ENCODE measurements around the gene TNIP3.

The TNIP3 gene

DNA sequence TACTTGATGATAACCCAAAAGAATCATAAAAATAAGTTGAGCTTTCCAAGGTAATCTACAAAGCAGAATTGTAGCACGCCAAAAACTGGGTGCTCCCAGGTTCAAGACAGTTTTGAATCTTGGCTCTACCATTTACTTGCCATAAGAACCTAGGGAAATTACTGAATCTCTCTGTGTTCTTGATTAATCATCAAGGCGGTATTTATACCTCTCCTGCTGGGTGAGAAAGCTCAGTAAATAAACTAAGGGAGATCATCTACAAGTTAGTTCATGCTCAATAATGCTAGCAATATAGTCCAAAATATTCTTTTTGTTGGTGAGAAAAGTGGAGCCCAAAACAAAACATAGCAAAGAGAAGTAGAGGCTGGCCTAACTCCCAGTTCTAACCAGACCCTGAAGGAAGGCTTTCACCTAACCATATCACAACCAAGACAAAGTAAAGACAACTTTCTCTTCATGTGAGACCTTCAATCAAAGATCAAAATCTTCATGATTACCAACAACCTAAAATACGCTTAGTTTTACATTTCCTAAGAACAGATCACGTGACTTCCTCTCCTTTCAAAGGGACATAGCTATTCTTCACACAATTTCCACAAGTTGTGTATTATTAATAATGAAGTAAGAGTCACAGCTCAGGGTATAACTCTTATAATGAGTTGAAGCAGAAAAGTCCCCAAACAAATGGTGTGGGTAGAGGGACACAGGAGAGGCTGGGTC is 34.4 kb downstream of the TNIP3 start:
- no peak for DNase-seq

DNA sequence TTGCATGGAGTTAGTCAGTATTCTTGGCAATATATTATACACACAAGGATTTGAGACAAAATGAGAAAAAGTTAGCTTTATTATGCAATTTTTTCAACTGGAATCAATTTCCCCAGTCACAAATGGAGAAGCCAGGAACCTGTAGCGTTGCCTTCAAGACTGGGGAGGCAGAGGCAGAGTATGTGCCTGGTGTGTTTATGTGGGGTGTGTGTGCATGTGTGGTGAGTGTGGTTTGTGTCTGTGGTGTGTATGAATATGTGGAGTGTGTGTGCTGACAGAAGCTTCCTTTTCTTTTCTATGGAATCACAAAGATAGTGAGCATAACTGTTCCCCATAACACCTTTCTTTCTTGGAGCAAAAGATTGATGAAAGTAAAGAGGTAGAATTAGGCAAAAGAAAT is 37.0 kb downstream of the TNIP3 start:
- no peak for DNase-seq

DNA sequence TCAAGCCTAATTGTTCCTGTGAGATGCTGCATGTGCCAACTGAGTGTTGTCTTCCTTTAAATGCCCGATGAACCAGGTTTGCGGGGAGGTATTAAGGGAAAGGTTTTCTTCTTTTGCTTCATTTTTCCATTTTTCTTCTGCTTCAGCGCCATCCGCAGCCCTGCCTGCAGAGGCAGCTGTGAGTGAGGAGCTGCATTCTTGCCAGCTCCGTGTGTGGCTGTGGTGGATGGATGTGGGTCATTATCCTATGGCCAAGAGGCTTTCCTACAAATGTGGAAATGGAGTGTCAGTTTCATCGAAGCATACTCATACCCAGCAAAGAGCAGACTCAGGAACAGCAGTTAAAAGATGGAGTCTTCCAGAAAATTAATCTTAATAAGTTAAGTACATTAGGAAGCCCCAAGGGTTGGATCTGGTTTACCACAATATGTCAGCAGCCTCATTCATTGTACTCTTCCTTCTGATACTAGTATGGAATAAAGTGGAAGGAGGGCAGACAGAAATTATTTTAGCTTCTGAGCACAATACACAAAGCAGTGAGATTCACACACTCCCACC is 37.6 kb downstream of the TNIP3 start:
- no peak for DNase-seq

DNA sequence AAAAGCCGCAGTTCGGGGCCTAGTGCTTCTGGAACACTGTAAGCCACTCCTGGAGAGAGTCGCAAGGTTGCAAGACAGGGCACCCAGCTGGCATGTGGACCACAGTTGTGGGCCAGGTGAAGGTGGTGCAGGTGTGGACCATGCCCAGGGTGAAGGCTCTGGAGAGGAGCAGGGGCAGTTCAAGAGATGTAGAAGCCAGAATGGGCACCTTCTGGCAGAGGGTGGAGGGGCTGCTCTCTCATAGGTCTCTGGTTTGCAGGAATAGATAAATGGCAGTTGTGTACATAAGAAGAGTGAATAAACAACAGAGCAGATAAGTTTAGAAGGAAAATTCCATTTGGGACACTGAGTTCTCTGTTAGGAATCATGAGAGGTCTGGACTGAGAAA is 38.6 kb downstream of the TNIP3 start:
- DNase-seq, result no peak

DNA sequence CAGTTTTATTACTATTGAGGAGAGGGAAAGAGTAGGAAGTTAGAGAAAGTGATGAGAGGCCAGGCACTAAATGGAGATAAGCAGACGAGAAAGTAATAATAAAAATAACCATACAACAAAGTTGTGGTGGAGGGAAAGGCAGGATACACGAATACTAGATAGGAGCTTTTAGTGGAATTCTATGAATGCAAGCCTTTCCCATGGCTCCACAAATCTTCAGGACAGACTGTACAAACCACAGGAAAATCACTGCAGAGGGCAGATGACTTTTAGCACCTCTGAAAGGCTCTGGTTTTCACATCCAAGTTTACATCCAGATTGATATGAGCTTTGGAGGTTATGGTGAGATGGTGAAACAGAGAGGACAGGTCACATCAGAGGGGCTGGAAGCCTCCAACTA is 41.5 kb downstream of the TNIP3 start:
- no peak for DNase-seq

DNA sequence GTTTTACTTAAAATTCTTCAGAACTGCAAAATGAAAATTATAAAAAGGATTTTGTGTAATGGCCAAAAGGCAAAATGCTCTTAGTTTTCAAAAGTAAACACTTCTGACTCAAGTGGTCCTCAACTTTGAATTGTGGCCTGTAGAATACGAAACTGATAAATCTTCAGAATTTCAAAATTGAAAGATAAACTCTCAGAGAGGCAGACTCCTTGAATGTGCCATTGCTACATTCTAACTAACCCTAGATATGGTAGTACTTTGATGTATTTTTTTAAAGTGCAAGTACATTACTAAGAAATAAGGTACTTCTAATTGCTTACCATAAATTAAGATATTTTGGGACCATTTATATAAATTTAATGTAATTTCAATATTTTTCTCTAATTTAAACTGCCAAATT is 44.4 kb downstream of the TNIP3 start:
- no peak for DNase-seq

DNA sequence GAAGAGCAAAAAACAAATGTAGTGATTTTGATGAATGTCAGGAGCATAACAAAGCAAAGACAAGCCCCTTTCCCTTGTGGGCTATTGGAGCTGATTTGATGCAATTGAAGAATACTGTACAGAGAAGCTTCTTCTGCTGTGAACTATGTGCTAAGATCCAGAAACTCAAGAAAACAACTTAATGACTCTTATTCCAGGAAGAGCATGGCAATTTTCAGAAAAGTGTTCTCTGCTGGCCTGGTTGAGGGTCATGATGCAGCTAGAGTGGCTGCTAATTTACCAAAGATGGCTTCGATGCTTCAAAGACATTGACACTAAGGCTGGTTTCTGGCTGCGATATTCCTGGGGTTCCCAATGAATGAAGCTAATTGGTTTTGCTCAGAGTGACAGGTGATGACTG is 45.8 kb downstream of the TNIP3 start:
- no peak for DNase-seq

DNA sequence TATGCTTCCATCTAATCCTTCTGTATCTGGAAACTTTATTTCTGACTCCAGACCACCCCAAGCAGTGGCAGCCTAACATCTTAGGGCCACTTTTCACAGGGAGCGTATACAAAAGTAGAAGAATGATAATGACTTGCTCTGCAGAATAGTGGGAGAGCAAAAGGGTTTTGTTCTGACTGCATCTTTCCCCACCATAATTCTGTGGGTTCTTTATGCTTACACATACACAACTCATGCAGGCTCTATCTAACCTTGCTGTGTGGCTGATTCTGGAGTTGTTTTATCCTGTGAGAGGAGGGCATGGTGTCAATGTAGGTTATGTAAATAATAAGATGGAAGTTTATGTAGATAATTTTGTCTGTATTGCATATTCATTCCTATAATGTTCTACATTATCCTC is 49.4 kb downstream of the TNIP3 start:
- DNase-seq, result no peak

DNA sequence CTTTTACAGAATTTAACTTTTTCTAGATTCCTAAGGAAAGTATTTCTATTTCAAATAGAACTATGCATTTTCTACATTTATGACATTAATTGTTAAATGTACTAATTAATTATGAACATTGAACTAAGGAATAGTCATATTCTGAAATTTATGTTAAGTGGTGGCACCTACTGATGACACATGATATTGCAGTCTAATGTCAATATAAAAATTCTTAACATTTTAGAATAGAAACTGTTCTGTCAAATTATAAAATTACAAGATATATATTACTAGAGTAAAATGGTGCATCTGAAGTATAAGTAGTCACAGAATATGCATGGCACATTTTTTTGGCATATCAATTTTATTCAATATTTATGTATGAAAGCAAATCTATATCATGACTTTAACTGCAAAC is 51.6 kb downstream of the TNIP3 start:
- DNase-seq, result no peak

DNA sequence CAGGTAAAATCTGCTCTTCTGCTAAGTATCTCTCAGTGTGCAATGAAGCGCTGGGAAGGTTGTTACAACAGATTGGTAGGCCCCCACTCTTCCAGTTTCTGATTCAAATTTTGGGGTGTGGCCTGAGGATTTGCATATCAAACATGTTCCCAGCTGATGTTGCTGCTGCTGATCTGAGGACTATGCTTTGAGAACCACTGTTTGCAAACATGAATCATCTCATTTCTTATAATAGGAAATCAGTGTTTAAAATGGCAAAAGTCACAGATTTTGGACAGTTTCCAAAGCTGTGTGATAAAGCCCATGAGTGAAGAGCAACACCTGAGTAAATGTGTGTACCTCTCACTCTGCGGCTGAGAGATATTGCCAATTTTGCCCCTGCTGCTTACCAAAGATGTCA is 55.6 kb downstream of the TNIP3 start:
- no peak for DNase-seq

DNA sequence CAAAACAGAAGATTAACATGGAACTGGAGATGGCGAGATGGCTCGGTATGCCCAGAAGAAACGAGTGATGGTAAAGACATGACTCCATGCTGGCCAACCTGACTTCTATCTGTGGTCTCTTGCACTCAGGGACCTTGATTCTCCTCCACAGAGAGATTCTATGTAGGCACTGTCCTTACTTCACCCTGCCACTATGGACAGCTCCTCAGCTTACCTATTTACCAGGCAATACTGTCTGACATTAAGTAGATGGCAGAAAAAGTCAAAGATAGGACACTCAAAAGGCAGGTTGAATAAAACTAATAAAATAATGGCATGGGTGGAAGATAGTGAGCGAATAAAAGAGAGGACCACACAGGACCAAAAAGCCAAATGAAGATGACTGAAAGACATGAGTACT is 56.6 kb downstream of the TNIP3 start:
- DNase-seq, result no peak

DNA sequence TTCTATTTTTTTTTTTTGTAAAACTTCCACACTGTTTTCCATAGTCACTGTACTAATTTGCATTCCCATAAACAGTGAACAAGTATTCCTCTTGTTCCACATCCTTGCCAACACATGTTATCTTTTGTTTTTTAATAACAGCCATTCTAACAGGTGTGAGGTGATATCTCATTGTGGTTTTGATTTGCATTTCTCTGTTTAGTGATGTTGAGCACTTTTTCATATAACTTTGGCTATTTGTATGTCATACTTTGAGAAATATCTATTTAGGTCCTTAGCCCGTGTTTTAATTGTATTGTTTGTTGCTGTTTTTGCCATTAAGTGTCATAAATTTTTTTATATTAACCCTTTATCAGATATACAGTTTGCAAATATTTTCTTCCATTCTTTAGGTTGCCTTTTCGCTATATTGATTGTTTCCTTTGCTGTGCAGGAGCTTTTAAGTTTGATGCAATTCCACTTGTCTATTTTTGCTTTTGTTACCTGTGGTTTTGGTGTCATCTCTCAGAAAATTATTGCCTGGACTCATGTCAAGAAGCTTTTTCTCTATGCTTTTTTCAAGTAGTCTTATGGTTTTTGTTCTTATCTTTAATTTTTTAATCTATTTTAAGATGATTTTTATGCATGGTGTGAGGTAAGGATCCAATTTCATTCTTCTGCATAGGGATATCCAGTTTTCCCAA is 63.9 kb downstream of the TNIP3 start:
- DNase-seq, result no peak

DNA sequence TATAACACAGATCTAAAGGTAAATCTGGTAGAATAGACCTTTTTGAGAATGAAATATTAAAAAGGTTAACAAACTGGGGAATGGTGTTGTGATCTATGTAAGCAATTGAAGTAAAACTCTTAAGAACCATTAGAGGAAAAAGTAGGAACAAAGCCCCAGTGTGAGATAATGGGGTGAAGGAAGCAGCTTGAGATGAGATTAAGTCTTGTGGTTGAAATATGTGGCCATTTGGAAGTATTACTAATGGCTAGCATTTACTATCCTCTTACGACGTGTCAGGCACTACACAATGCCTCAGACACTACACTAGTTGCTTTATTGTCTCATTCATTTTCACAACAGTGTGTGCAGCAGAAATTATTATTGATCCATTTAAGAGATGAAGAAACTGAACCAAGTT is 65.9 kb downstream of the TNIP3 start:
- no peak for DNase-seq

DNA sequence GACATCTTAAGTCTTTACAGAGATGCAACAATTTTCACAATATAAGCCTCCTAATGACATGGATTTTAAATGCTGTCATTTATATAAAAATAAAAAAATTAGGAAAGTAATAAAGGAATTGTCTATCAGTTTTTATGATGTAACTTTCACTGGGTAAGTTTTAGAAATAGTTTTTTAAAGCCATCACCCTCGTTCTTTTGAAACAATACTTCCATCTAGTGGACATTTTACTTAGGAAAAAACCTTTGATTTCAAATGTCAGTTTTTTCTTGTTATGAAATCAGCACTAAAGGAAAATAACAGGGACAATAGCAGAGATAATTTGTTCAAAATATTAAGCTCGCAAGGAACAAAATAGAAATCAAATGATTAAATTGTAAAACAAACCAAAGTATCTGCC is 67.5 kb downstream of the TNIP3 start:
- no peak for DNase-seq

DNA sequence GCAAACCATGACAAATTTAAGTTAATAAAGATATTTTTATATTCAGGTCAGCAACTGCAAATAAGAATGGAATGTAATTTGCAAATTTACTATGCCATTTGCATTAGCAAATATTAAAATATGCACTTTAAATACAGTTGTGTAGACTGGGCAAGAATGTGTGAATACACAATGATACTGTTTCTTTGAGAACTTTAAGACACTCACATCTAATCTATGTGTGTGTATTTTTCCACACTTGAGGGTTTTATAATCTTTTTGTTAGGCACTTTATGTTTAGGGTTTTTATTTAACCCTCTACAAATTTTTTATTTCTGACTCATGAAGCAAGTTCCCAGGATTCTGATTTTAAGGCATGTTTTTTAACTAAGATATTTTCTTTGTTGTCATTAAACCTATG is 67.9 kb downstream of the TNIP3 start:
- DNase-seq, result no peak

DNA sequence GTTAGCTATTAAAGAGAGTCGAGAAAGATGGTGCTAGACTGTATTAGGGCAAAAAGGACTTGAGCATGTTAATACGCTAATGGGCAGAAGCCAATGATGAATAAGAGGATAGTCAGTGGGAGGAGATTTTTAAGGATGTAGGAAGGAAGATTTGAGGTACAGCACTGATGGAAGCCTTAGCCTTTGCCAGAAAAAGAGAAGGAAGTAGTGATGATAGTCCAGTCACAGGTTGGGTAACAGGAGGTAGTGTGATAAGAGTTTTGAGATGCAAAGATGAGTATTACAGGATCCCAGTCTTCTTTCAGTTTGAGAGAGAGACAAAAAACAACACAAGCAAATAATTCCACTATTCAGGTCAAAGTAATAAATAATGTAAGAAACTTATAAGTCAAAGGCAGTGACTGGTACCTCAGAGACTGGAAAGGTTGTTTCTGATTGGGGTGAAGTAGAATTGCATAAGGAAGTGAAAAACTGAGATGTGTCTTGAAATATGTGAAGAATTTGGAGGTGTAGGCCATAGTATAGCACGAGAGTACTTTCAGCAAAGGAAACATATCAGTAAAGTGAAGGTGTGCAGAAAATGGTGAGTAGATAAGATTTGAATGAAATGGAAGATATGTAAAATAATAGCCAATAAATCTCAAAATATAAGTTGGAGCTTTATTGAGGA is 69.7 kb downstream of the TNIP3 start:
- DNase-seq, result no peak

DNA sequence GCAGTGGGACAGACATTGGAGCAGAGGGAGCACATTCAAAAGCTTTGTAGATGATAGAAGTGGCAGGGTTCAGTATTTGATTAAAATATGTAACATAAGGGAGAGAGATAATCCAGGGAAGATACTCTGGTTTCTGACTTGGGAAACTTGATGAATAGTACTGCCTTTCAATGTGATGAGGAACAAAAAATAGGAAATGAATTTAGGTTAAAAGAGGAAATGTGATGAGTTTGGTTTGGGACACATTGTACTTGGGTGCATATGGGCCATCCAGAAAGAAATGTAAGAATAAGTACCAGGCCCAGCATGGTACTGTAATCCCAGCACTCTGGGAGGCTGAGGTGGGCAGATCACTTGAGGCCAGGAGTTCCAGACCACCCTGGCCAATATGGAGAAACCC is 70.9 kb downstream of the TNIP3 start:
- DNase-seq, result no peak

DNA sequence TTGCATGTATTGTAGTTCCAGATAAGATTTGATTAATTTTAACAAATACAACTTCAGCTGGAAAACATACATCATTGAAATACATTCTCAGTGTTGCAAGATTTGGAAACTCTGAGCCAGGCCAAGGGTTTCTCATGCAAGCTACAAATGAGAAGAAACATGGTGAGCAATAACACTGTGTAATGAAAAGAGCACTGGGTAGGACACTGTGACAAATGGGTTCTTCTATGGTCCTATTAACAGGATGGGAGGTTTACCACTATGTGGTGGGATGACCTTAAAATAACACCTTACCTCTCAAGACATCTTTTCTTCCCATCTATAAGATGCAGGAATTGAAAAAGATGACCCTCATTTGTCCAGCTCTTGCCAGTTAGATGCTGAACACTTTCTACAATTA is 72.2 kb downstream of the TNIP3 start:
- DNase-seq, result no peak

DNA sequence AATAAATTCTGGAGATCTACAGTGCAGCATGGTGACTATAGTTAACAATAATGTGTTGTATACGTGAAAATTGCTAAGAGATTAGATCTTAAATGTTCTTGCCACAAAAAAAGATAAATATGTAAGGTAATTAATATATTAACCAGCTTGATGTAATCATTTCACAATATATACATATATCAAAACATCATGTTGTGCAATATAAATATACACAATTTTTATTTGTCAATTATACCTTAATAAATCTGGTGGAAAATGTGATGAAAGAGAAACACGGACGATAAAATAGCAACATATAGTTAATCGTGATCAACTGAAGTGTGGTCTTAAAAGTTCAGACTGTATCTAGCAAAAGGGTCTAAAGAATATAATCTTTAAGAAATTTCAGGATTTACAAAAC is 75.3 kb downstream of the TNIP3 start:
- no peak for DNase-seq

Measured in activated naive CD4-positive, alpha-beta T cell (primary cell).